Activated CD4-positive, CD25-positive, alpha-beta regulatory T cell treated with anti-CD3 and anti-CD28 coated beads, Interleukin-2, amount 50 U/mL, for 24 hours (primary cell): ENCODE measurements around the gene BRCA2.

Experiments used
- ATAC-seq, 2 donors: fragments of 150-1000 bp; cut with Tn5 transposase; one replicate each; pipeline ENCODE4 v1.10.0; 2021; ENCODE audit warnings: mild to moderate bottlenecking in 1 of 2, moderate library complexity in 1 of 2

The BRCA2 gene

DNA sequence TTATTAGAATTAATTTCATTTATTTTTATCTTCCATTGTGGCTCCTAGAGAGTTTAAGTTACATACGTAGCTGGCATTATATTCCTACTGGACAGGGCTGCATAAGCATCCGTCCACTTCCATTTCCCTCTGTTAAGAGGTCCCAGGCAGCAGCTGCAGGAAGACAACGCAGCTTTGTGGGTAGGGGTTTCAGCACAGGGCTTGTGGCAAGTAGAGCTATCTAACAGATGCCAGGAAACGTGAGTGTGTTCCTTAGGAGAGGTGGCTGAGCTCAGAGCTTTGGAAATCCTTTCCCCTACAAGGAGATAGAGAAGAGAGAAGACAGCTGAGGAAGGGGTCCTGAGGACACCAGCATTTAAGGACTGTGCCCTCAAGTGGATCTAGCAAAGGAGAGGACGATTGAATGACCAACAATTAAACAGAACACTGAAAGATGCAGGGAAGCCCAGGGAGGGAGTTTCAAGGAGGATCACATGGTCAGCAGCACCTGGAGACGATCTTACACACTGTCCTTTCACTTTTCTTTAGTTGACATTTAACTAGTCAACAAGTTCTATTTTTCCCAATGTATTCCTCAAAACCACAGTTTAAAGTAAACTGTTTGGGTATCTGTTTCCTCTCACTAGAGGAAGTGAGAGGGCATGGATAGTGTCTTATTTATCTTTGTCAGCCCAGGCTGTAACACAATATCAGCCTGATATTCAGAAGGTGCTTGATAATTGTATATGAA, 114.9 kb downstream of the BRCA2 start:
- ATAC-seq, result no peak

DNA sequence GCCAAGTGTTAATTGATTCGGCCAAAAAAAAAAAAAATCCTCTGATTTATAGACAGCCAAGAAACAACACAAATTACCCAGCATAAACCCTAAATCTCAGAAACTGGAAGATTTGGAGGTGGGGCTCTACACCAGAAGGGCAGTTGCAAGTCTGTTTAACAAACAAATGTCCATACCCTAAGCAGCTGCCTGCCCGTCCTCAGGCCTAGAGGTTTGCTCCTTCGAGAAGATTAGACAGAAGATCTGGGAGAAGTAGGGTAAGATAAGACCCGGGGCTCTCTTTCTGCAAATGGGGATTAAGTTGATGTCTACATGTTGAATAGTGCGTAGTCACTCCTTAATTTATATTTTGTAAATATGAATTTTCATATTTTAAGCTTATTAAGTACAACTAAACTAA, 116.1 kb downstream of the BRCA2 start:
- no peak for ATAC-seq

DNA sequence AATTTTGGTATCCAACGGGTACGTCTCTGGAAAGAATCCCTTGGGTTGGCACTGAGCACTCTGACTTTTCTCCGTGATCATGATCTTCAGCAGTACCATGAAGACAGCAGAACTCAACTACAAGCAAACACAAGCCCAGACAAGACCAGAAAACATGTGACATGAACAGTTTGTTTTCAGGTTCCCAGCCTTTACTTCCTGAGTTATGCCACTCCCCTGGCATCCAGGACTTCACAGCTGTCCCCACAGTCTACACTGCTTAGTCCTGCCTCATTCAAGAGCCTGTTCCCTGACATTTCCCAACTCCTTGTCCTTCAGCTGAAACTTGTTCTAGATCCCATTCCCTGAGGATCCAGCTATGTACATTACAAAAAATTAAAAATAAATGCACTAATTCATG, 117.5 kb downstream of the BRCA2 start:
- no peak for ATAC-seq

DNA sequence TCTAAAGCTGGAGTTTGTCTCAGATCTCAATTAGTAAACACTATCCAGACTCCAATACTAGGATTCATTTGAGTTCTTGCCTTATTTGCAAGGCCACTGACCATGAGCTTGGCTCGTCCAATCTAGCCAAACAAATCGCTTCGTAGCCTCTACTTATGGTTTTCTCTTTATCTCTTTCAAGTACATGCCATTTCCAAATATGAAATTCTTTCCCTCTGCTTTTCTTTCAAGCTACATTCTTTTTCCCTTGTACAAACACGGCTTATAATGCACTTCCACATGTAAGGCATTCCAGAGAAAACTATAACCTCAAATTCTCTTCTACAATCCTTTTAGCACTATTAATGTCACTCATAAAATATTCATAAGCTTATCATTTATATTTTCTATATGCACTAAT, 123.6 kb downstream of the BRCA2 start:
- ATAC-seq, result no peak

DNA sequence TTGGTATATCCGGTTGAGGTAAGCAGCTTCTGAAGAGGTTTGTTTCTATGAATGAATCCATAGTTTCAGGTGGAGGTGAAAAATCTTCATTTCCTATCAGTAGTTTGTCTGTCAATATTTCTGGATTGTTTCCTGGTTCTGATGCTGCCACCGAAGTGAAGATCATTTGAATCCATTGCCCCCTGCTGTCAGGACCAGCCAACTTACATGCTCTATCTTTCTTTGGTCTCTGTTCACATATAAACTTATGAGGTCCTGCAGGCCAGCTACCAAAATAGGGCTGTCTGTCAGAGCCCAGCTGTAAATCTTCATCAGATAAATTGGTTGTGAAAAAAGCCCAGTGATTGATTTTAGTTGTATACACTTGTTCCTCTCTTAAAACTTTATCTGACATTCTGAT, 127.8 kb downstream of the BRCA2 start:
- ATAC-seq, result no peak

DNA sequence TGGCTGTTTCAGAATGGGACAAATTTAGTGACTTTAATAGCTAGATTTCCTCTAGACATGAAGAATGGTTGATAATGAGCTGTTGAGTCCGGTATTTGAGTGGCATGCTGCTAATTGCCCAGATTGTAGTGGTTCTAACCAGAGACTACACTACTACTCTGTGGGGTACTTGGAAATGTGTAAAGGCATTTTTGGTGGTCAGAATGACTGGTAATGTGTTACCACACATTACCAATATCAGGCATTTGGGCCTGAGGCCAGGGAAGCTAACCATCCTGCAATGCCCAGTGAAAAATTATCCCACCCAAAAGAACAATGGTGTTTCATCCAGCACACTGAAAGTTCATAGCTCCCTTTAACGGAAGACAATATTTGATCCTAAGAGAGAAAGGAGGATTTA, 130.2 kb downstream of the BRCA2 start:
- ATAC-seq, result no peak

DNA sequence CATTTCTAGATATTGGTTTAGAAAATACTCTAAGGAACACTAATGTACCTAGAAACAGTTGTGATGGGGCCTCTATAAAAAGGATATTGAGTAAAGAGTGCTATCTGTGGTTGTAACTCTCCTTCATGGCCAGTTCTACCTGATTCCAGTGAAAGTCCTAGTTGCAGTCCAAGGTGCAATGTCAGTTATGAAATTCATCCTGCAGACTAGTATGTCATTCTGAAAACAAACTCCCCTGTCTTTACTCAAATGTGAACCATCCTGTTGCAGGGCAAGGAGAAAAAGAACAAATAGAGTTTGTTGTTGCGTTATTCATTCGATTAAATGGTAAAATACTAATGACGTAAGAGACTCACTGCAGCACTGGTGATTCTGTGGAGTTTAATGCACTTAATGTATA, 130.9 kb downstream of the BRCA2 start:
- ATAC-seq, result no peak

DNA sequence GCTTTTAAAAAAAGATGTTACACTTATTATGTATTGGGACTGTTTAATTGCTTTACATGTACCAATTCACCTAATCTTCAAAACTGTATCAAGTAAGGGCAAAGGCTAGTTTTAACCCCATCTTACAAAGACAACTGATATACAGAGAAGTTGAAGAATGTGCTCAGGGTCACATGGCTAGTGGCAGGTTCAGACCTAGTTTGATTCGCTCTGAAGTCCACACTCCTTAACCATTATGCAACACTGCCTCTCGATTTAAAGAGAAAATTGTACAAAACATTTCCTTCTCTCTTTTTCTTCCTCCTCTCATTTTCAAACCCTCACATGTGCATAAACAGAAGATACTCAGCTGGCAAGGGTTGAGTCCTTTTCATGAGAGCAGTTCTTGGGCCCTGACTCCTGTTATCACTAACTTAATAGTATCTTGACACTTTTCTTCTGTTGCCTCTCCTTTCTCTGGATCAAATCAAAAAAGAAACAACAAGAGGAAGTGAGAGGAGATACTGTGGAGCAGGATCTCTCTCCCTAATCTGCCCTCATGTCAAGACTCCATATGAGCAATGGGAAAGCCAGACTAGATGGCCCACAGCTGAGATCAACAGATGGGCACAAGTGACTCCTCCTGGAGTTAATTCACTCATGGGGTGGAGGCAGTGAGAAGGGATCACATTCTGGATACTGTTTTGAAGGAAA, 131.6 kb downstream of the BRCA2 start:
- no peak for ATAC-seq

DNA sequence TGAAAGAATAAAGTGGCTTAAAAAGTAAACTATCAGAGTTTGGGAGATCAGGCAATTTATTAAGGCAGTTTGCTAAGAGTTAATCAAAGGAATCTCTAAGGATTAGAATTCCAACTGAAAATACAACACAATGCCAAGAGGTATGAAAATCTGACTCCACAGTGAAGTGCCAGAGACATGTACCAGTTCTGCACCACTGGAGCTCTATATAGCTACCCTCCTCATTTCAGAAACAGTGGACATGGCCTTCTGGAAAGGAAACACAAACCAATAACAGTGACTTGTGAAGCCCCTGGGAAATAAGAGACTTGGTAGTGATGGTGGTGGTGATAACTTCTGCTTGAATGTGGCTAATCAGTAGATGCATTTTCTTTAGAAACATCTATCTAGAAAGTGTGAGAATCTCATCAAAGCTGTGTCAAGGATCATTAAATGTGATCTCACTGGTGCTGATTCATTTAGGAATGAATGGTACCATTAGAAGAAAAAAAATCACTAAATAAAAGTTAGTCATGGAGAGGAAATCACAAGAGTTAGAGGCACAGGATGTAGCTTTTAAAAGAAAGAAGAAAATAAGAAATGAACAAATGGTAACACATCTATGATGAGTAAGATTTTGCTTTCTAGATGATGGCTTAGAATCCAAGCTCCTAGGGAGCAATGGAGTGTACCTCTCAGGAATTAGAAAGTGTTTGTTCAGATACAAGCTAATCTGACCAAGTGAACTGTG, 132.8 kb downstream of the BRCA2 start:
- peak; percentile 51 to 66 for ATAC-seq

DNA sequence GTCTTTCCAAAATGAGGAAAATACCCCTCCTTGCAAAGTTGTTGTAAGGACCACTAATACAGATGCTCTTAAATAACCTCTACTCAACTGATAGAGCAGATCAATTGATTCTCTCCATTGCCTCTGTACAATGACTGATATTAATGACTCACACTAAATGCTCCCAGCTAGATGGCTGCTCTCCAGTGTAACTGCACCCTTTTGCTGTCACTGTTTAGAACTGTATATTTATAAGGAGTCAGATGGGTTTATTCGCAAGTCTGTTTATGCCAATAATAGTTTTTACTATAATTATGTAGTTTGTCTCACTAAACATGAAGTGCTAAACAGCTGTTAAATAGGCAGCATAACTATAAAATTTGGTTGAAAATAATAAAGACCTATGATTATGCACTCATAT, 133.7 kb downstream of the BRCA2 start:
- ATAC-seq, result no peak
